GM18867 (cell line): Measurements from ENCODE around the gene CADPS.

Source experiments
- ATAC-seq: cut with Tn5 transposase; IDR thresholded peaks from one replicate; pipeline ENCODE4 v1.9.1; 2021; ENCODE audit warnings: mild to moderate bottlenecking, moderate library complexity; ENCODE audit not compliant: unreplicated experiment

Gene CADPS

DNA sequence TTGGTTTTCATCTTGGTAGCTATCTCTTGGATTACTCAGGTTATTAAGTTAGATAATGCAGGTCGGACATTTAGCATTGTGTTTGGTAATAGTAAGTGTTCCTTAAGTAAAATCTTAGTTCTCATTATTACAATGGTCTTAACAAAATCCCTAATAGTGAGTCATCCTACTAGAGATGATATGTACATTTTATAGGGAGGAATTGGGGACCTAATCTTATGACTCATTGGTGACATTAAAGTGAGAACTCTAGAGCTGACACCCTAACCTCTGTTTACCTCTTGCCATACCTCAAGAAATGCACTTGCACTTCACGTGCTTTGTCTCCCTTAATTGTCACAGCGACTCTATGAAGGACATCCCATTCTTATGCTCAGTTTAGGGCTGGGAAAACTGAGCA lies 174.9 kb downstream of the CADPS start:
- no peak for ATAC-seq

DNA sequence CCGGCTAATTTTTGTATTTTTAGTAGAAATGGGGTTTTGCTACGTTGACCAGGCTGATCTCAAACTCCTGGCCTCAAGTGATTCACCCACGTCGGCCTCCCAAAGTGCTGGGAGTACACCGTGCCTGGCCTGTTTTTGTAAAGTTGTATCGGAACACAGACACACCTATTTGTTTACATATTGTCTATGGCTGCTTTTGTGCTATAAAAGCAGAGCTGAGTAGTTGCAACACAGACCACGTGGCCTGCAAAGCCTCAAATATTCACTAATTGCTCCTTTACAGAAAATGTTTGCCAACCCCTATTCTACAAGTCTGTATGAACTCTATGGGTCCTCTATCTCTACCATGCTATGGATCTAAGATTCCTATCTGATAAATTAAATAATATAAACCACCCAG lies 175.5 kb downstream of the CADPS start:
- ATAC-seq: no peak

DNA sequence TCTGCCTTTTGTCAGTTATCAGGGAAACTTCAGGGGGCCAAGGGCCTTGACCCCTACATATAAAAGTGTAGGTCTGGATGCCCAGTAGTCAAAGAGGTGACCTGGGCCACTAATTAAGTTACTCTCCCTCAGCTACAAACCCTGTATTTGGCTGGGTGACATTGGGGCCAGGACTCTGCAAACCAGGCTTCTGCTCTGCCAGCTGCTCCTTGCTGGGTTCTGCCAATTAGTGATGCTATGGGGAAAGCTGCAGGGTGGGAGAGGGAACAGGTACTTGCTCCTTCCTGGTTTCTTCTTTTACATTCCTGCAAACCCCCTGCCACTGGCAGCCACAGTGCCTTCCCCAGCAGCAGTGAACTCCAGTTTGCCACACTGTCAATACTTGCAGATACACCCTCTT lies 179.2 kb downstream of the CADPS start:
- ATAC-seq: no peak

DNA sequence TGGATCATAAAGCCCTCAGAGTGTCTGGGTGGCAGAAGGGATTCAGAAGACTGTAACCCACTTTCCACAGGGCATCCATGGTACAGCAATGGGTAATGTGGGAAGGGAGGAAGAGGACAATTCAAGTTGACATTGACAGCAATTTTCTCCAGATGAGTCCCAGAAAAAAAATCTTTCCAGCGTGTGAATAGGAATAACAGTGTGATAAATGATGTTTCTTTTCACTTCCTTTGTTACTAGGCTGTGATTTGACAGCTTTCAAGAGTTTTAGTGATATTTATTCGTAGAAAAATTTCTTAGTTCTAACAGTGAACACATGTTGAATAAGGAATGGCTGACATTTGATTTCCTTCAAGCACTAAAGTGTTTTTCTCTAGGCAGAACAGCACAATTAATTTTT lies 186.4 kb downstream of the CADPS start:
- no peak for ATAC-seq

DNA sequence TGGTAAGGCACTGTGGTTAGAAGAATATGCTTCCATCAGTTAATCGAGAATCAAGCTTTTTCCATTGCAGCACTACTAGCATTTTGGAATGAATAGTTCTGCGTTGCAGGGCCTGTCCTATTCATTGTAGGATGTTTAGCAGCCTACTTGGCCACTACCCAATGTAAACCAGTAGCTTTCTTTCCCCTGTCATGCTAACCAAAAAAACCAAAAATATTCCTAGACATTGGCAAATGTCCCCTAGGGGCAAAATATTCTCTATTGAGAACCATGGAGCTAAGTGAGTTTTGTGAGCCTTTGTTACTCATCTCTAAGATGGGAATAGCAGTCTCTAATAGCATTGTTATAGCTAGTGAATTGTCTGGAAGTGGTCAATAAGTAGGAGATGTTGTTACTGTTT lies 187.2 kb downstream of the CADPS start:
- ATAC-seq: no peak

DNA sequence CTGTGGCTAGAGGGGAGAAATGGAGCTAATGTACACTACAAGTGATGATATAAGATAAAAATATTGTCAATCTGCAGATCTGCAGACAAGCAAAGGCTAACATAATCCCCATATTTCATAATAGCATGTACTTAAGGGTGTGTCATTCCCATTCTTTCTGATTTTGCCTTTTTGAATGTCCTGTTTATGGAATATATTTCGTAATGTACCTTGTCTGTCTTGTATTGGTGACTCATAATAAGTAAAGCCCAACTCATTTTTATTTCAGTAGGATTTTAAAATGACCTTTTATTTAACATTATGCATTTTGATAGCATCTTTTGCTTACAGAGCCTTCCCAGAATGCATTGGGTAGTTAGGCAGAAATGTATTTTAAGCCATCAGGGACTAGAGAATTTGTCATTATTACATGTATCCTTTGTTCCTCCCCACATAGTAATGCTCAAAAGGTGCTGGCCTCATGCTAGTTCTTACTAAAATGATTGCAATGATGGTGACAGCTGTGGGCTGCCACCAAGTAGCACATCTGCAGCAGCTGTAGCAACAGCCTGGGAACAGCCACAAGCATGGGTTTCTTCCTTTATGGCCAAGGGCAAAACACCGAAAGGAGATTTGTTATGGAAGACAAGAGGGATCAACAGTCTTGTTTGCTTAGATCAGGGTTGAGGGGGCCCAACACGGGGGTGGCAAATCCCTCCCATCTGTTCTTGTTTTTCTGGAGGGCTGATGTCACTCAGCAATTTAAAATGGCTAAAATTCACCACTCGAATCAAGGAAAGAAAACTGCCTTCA lies 188.5 kb downstream of the CADPS start:
- no peak for ATAC-seq

DNA sequence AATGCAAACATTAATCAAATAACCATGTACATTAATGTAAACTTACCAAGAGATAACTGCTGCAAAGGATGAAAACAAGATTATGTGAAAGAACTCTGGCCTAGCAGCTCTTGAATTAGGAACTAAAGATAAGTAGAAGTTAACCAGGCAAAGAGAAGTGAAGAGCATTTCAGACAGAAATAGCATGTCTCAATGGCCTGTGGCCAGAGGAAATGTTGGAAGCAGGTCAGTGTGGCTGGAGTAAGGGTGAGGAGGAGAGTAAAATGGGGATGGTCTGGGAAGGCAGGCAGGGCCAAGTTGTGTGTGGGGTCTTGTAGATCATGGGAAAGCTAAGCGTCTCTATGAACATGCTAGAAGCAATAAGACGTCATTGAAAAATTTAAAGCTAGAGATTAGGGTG lies 192.4 kb downstream of the CADPS start:
- ATAC-seq: no peak

DNA sequence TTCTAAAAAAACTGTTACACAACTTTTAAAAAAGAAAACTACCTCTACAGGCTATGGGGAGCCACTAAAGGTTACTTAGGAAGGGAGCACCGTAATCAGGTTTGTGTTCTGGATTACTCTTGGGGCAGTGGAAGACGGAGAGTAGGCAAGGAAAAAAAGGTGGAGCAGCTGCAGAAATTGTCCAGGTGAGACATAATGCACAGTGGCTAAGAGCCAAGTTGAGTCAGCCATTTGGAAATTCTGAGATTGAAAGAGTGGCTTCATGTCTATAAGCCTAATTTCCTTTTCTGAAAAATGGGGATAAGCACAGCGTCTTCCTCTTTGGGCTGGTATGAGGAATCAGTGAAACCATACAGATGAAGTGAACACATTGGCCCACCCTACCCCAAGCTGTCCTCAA lies 195.2 kb downstream of the CADPS start:
- ATAC-seq: no peak

DNA sequence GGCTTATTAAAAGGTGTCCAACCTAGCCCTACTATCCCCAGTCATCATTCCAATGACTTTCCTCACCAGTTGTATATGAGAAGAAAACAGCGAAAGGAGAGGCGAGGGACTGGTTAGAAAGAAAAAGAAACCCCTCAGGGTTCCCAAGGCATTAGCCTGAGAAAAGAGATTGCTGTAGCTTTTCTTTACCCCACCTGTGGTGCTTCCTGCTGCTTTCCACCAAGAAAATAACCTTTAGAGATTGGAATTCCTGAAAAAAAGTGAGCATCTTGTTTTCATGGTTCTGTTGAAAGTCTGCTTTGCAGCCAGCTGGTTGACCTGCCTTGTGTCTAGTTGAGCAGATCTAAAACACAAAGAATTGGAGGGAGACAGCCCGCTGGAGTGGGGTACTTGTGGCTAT lies 196.4 kb downstream of the CADPS start:
- ATAC-seq: no peak

DNA sequence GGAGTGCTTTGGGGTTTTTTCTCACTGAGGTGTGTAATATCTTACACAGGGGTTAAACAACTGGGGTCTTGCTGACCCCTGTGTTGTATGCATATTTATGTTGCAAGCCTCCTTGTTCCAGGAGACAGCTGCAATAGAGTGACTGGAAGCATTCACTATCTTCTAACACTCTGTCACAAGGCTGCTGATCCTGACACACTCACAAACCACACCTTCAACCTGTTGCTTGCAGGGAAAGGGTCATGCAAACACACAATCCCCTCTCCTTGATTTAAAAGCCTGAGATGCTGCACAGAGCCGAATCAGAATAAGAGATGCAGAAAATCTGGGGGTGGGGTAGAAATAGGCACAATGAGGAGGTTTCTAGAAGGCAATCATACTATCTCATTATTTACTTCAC lies 197.3 kb downstream of the CADPS start:
- ATAC-seq: no peak

DNA sequence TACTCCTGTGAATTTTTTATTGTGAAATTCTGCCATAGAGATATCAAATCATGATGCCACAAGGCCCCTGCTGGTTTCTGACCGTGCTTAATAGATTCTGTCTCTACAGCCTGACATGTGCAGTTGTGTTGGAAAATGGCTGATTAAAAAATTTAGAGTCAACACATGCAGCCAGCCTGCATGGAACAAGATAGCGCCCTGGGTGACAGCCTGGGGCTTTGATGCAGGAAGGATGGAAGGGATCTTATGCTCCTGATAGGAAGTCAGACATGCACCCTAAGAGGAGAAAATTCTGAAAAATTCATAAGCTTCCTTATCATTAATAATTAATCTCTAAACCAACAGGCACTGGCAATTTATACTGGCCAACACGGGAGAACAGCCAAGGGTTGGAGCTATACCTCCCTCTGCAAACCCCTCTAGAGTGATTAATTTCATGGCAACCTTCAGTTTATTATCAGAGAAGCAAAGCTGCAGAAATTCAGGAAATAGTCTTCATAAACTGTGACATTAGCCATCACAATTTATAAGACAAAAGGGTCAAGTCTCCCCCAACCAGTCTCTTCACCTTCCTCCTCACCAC lies 198.4 kb downstream of the CADPS start:
- ATAC-seq: no peak

DNA sequence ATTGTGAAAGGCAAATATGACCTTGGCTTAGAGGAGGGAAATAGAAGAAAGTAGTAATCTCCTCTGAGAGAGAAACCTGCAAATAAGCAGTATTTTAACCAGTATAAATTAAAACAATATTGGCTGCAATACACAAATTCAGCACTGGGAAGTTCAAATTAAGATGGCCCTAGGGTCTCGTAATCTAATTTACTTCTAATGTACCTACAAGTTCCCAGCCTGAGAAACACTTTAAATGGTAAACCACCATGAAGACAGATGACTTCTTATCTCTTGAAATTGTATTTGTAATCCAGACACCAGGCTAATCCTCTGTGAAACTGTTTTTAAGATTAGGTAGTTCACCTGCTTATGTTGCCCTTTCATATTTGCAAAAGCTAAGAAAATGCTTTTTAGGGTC lies 199.7 kb downstream of the CADPS start:
- no peak for ATAC-seq

DNA sequence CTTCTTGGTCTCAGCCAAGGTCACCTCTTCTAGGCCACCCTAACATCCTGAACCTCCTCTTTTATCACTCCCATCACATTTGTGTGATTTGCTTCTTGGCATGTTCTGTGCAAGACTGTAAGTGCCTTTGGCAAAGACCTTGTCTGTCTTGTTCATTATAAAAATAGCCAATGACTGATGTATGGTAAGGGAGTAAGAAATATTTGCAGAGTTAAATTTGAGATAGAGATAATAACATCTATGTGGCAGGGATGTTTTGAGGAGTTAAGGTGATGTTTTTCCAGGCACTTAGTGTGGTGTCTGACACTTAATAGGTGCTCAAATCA lies 202.3 kb downstream of the CADPS start:
- ATAC-seq: no peak

DNA sequence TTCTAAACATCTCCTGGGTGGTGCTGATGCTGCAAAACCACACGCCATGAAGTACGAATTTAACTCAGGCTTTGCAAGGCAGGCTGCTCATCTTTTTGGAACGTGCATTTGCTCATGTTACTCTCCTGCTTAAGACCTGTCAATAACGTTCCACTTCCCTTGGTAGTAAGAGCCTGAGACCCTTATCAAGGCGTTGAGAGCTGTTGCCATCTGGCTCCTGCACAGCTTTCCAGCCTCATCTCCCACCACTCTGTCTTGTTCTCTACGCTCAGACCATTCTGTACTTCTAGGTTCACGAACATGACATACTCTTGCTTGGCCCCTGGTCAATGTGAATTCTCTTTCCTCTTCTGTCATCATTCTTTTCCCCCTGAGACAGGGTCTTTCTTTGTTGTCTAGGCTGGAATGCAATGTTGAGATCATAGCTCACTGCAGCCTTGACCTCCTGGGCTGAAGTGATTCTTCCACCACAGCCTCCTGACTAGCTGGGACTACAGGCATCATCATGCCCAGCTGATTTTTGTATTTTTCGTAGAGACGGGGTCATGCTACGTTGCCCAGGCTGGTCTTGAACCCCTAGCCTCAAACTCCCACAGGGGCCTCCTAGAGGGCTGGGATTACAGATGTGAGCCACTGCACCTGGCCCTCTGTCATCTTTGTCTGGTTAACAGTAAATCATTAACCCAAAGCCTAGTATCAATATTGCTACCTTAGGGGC lies 202.8 kb downstream of the CADPS start:
- ATAC-seq: peak; percentile 74

DNA sequence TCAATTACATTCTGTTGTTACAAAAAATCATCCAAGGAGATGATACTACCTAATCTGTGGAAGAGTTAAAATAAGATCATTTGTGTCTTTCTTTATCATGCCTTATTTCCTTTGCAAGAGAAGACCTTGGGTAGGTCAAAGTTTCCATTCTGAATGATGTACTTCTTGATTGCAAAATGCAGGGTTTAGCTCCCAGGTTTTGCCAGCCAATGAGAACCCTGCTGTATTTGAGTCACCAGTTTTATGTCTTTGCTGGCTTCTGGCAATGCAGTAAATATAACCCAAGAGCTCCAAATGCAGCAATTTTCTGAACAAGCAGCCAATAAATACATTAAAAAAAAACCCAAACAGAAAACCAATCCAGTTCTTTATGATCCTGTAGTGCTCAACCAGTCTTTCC lies 204.9 kb downstream of the CADPS start:
- ATAC-seq: no peak

DNA sequence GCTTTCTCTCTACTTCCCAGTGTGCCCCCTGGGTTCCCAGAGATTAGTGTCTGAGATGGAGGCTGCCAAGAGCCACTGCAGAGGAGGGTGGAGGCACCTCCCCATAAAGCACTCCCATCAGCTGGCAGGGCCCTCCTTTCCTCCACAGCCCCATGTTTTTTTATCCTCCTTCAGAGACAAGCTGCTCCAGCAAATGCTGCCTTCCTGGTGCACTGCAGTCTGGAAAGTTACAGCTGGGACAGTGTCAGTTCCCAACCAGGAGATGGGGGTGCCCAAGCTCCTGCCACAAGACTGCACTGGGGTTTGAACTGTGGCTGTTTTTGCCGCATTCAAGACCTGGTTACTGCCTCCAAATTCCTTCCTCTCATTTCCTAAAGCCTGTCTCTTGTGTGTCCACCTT lies 206.1 kb downstream of the CADPS start:
- no peak for ATAC-seq

DNA sequence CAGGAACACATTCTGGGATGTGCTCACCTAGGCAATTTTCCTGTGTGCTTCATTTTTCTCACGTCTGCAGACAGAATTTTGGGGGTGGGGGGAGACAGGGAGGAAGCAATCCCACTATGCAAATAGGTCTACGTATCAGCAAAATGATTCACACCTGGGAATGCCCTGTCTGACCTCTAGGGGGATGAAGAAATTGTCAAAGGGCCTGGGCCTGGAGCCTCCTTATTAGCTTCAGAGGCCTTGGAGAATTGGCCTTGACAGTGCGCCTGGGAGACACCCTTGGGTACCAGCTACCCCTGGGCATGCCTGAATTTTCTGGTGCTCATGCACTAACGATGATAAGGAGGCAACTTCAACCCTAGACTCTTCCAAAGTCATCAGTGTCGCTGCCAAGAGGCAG lies 207.5 kb downstream of the CADPS start:
- ATAC-seq: peak; percentile 46

DNA sequence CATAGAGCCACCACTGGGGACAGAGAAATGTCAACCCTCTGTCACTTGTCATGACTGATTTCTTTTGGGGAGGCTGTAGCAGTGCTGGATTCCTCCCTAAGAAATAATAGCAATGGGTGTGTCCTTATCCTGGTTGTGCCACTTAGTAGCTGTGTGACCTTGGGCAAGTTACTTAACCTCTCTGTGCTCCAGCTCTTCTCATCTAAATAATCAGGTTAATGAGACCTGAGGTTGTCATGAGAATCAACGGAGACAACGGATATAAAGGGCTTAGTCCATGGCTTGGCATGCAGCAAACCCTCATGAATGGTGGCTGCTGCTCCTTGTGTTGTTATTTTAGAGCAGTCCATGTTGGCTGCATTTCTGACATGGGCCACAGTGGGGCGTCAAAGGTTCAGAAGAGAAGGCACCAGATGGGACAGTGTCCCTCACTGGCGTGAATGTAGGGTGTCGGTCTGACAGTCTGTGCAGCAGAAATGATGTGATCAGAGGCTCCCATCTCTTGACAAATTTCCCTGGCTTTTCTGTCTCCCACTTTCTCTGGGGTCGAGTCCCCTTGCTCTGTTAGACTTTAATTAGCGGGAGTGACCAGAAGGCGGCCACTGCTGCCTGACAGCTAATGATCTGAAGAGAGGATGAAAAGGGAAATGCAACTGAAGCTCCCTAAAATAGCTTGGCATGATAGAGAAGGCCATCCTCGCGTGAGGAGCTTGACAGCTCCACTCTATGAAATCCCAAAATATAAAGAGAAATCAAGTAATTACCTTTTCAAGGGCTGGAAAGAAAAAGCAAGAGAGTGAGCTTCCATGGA lies 209.4 kb downstream of the CADPS start:
- peak; percentile 94 for ATAC-seq

DNA sequence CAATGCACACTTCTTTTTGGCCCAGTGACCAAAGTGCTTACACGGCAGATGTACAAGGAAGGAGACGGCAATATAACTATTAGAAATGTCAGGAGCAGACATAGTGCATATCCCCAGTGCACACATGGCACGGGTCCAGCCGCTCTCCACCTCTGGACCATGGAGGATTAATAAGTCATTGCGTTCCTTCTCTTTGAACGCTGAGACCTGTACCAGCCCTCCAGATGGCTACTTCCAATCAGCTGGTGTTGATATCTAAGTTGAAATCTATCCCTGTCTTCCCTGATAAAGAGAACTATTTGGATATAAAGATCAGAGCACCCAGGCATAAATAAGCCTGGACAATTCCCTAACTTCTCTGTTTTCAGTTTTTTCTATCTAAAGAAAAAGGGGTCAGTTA lies 212.5 kb downstream of the CADPS start:
- no peak for ATAC-seq

DNA sequence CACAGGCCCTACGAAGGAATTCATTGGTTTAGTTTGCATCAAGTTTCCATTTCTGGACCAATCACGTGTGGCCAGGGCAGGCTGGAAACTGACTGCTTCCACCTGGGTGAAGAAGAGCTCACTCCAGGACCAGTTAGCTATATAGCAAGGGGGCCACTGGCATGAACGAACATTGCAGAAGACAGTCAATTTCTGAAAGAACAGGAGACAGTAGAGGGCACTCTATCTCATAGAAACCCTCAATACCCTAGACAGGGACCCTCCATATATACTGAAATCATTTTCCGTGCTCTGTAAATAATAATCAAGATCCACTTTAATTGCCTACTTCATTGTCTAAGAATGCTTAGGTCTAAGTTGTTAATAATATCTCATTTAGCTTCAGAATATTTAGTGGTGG lies 215.6 kb downstream of the CADPS start:
- no peak for ATAC-seq

DNA sequence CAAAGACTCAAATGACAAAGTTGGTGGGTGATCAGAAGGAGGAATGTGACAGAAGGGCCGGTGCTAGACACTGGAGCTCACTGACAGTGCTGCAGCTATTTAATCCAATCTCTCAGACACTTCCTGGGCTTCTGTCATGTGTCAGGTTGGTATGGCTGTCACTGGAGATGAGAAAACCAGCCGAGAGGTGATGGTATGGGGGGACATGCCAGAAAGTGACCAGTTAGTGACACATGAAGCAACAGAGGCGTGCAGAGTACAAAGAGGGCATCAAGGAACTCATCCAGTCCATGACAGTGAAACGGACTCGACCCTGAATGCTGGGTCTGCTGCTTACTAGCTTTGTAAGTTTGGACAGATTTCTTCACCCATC lies 219.5 kb downstream of the CADPS start:
- ATAC-seq: no peak
